DMS153 (cell line): ENCODE data around the gene PLCL1.
"Not testable (repeated sequence)": the region's sequence is repeated elsewhere in the genome, so short reads cannot be mapped to it uniquely, and the experiment has no call there.

Source experiments
- DNase-seq: peaks from one replicate; lab custom pipeline; 2025; lab: John Stamatoyannopoulos, UW

The PLCL1 gene

DNA sequence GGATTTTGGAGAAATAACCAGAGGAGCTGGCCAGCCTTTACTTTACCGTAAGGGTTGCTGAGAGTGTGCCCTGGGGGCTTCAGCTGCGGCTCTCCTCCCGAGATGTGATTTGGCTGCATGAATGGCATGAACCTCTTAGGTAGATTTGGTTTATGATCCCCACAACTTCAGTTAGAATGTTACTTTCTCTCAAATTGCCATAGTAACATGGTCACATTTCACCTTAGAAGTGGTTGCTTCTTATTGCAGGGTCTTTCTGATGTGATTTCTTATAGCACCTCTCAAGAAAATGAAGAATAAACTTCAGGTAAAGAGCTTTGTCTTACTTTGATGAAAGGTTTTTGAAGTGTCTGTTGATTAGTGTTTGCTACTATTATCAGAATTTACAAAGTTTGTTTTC, 5.6 kb downstream of the PLCL1 start:
- DNase-seq: no peak

DNA sequence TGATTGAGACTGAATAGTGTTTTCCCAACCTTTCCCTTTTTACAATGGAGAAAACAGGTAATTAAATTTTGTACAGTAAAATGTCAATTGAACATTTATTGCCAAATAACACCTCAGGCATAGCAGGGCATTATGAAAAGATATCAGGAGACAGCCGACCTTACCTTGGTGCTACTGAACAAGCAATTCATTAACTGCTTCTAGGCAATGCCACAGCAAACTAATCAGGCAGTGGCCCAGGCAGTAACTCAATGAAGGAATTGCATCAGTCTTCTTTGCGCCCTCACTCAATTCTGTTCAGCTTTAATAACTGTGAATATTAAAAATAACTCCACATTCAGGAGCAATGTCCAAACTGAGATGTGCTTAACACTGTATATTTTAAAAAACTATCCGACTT, 6.1 kb downstream of the PLCL1 start:
- no peak for DNase-seq

DNA sequence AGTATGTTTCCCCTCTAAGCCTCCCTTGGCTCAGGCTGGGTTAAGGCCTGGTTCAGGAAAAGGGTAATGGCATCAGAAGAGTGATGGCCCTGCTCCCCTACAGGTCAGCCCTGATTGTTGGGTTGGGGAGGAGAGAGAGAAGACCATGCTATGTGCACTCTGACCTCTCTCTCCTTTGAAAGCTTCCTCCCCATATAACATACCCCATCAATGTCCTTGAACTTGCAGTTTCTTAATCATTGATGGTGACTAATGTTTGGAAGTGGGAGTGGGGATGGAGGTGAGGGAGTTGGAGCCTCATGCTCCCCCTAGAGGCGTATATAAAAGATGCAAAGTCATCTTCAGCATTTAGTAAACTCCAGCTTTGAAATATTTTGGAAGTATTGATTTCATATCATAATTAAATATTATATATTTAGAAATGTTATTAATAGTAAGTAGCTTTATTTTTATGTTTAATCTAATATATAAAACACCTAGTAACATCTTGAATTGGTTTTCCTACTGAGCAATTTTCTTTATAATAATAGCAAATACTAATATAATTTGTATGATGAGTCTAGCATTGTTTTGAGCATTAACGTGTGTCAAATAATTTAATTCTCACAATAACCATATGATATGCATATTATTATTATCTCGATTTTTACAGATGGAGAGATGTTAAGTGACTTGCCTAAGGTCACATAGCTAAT, 8.8 kb downstream of the PLCL1 start:
- no peak for DNase-seq

DNA sequence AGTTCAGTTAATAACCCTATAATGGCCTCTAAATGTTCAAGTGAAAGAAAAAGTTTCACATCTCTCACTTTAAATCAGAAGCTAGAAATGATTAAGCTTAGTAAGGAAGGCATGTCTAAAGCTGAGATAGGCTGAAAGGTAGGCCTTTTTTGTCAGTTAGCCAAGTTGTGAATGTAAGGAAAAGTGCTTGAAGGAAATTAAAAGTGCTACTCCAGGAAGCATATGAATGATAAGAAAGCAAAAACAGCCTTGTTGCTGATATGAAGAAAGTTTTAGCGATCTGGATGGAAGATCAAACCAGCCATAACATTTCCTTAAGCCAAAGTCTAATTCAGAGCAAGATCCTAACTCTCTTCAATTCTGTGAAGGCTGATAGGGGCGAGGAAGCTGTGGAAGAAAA, 10.1 kb downstream of the PLCL1 start:
- DNase-seq: no peak

DNA sequence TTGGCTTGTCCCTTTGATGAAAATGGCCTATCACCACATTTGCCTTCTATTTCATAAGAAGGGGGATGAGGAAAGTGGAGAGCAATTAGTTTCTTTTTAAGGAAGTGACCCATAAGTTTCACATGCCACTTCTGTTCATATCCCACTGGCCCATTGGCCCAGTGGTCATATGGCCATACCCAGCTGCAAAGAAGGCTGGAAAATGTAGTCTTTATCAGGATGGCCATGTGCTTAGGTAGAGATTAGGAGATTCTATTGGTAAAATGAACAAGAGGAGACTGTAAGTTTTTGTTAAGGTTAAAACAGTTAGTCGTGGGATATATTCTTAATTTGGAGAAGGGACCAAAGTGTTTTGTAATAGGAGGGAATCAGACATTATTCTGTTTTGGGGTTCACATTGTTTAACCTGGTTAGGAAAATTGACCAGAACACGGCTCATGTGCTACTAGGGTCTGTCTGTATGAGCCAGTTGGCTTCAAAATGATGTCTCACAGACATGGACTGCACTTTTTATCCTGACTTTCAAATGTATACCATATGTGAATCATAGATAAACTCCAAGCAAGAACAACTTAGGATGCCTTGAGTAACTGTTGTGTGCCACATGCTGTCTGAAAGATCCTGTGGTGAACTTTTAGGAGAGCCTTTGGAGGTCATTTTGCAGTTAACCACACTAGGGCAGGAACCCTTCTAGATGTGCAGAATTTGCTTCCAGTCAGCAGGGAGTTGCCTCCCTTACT, 17.3 kb downstream of the PLCL1 start:
- DNase-seq: no peak

DNA sequence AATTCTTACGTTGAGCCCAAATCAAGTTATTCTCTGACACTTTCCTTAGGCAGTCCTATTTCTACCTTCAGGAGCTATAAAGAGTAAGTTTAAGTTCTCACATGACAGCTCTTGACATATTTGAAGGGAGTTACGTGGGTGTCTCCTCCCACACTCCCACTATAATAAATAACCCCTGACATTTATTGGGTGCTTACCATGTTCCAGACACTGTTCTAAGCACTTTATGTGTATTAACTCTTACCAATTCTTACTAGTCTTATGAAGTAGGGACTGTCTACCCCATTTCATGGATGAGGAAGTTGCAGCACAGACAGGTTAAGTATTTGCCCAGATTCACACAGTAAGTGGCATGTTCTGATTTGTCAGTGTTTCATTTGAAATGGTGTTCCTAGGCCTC, 17.9 kb downstream of the PLCL1 start:
- no peak for DNase-seq

DNA sequence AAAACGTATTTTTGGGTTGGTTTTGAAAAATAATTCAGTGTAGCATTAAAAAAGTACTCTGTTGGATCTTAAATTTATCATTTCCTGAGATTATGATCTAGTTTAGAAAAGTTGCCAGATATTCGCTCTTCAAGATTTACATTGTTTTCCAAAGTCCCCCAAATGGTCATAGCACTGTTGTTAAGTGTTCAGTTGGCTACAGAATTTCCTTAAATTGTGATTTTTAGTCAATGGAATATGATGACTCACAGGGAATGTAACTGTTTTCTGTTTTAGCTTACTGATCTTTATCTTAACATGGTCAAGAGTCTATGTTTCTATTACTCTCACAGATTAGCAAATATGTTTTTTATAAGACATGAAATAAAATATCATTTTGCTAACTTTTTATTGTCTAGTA, 23.2 kb downstream of the PLCL1 start:
- DNase-seq: no peak

DNA sequence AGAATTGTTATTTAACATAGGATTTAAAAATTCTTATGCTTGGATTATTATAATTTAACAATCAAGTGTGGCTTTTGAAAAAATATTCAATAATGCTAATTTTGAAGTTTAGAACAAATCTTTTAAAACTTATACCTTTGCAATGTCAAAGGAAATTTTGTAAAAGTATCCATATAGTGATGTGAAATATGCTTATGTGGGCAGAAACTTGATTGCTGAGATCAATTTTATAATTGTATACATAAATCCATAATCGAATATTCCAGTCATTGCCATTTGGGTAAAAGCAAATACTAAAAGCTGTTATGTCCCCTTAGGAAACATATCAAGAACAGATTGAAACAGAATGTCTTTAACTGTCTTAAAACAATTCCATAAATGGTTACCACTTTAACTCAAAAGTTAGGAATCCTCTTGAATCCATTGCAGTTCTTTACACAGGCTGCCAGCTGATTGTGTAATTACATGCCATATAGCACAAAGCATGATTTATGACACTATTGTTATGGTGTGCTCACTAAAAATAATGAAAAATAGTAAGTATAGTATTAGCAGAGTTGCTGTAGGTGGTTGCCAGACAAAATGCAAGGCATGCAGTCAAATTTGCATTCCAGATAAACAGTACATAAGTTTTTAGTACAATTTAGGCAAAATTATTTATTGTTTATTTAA, 24.2 kb downstream of the PLCL1 start:
- DNase-seq: no peak

DNA sequence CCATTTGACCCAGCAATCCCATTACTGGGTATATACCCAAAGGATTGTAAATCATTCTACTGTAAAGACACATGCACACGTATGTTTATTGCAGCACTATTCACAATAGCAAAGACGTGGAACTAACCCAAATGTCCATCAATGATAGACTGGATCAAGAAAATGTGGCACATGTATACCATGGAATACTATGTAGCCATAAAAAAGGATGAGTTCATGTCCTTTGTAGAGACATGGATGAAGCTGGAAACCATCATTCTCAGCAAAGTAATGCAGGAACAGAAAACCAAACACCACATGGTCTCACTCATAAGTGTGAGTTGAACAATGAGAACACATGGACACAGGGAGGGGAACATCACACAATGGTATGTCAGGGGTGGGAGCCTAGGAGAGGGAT, 30.4 kb downstream of the PLCL1 start:
- DNase-seq: not testable (repeated sequence)

DNA sequence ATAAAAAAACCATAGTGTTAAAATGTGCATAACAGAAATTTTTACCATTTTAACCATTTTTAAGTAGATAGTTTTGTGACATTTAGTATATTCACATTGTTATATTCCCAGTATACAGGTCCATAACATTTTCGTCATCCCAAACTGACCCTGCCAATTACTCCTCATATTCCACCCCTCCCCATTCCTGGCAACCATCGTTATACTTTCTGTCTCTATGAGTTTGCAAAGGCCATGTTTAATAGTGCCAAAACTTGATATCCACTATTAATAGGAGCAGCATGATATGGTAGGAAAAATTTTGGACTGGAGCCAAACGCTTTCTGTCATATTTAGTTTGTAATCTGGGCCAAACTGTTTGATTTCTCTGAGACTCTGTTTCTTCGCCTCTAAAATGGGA, 30.9 kb downstream of the PLCL1 start:
- DNase-seq: no peak

DNA sequence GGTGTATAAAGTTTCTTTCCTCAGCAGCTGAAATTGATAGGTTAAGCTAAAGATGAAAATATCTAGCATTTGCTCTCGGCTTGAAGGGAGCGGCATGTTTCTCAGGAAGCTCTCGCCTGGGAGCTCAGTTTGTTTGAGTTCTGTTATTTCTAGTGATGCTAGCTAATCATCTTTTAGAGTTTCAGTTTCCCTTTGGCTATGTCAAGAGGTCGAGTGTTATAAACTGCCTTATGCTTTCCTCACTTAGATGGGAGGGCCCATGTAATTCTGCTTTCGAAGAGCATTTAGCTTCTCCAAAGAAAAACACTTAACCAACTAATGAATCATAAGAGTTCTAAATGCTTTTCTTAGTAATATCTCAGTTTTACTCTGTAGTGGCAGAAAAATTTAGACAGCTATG, 33.6 kb downstream of the PLCL1 start:
- no peak for DNase-seq

DNA sequence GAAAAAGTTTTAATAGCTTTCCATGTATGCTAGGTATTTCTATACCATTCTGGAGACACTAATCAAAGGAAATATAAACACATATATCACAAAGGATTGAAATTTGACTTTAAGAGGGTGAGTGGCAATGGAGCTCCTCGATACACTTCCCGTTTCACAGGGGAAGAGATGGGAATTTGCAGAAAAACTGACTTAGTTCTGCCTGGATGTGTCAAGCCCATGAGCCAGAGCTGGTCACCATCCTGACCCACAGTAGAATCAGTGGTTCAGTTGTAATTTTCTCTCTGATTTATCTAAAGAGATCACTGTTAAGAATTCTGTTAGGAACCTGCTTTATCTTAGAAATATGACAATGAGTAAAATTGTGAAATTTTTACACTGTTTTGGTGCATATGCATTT, 34.2 kb downstream of the PLCL1 start:
- no peak for DNase-seq

DNA sequence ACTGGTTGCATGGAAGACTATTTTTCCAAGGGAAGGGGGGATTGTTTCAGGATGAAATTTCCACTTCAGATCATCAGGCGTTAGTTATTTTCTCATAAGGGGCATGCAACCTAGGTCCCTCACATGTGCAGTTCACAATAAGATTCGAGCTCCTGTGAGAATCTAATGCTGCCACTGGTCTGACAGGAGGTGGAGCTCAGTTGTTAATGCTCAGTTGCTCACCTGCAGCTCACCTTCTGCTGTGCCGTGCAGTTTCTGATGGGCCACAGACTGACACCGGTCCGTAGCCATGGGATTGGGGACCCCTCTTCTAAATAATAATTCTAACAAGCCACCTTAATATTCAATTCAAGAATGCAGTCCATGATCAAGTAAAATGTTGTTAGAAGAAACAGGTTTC, 34.9 kb downstream of the PLCL1 start:
- no peak for DNase-seq

DNA sequence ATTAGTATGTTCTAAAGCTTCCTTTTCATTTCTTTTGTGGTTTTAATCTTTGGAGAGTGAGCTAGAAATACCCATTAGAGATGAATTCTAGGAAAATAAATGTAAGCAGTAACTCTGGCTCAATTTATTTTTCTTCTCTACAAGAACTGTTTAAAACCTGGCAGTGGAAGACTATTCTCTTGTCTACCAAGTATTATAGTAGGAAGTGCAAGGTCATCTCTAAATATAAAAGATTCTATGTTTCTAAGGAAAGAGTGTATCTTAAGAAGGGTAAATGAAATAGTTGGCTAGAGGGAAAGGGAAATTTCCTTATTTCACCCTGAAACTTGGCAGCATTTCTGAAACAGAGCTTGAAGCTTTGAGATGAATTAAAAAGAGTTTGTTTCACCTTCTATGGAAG, 35.5 kb downstream of the PLCL1 start:
- no peak for DNase-seq

DNA sequence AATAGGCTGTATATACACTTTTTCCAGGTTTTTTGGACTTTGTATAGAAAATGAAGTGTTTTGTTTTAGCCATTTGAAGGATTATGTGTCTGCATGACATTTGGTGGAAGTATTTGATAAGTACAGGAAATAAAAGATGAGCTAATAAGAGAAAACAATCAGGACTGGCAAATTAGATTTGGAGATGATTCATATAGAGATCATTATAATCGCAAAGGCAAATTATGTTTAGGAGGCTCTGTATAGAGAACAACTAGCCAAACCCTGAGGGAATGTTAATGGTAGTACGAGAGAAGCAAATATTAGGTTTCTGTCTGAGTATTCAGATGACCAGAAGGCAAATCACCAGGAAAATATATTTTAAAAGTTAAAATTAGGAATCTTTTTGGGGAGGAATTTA, 41.7 kb downstream of the PLCL1 start:
- no peak for DNase-seq

DNA sequence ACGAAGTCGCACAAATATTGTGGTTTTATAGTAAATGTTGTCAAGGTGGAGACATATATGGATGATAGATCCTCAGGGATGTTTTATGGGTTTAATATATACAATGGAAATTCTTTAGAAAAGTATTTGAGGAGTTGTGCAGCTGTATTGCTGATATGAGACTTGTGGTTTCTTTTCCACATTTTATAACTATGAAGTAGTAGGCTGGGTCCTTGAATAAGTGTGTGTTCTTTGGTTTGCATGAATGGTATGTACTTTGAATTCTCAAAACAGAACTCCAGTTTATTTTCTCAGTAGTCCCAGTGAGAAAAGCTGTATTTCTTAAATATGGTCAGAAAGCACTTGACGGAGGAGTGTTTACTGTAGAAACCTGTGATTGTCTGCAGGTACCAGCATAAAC, 42.4 kb downstream of the PLCL1 start:
- DNase-seq: no peak

DNA sequence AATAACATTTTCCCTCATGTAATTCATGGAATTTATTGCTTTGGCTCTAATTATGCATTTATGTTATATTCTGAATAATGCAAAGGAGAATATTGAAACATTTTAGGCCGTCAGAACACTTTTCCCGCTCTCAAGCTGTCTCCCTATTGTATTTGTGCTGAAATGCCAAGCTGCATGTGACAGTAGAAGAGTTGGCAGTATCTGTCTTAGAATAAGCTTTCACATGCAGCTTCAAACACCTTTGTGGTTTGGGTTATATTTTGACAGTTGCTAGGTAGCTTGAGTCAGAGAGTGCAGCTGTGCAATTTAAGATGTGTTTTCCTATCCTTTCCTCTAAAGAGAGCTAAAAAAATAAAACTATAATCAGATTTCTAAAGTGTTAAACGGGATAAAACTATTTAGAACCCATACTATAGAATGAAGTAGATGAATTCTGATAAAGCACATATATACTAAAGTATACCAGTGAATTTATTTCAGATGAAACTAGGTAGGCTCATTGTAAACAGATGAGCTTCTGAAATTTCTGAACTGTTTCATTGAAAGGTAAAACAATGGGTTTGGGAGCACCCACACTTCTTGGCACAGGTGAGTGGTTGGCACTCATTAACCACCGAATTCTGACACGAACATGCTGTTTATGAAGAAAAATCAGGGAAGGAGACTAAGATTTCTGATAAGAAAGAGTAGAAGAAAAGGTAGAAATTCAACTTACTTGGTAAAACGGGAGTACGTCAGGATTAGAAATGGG, 43.4 kb downstream of the PLCL1 start:
- DNase-seq: no peak

DNA sequence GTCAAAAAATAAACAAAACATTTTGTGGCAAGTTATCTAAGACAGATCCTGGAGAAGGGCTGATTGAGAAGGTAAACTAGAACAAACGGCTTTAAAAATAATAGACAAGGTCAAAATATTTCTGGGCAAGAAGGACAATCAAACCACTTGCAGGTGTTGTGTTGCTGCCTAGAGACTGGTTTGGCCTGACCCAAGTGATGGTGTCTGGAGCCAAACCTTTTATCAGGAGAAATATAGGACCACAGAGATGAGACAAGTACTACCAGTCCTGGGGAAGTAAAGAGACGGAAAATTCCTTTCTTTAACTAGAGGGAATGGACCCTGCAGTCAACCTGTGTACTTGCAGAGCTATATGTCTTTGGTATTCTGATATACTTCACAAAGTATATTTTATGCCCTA, 44.2 kb downstream of the PLCL1 start:
- no peak for DNase-seq

DNA sequence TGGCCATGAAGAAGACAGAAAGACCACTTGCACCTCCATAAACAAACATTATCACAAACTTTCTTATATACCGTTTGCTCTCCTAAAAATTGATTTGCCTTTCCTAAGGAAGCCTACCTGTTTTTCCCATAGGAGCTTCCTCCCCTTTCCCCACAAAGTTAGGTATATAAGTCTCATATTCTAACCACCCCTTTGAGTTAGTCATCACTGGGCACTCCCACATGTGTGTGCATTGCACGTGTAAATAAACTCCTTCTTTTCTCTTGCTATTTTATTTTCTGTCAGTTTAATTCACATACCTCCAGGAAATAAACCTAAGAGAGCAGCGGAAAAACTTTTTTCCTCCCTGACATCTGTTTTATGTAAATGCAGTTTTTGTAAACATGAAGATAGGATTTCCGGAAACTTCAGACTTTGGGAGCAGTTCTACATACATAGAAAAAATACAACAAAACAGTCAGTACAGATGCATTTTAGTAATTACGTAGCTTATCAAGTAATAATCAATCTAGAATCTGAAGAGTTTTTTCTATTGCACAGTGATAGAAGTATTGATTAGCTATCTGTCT, 46.6 kb downstream of the PLCL1 start:
- no peak for DNase-seq

DNA sequence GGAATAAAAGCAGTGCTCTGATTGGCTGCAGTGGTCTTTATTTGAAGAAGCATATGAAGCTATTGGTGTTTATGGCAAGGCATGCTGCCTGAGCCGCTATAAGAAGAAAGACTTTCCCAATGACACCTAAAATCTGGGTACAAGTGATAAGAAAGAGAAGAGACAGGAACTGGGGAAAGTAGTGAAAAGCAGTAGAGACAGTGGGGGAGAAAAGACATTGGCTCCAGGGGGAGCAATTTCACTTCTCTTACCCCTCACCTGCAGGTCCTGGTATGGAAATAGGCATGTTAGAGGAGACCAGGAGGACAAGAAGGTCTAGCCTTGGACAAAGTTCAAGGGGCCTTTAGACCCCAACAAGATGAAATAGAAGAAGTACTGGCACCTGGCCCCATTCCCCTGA, 47.1 kb downstream of the PLCL1 start:
- no peak for DNase-seq

DNA sequence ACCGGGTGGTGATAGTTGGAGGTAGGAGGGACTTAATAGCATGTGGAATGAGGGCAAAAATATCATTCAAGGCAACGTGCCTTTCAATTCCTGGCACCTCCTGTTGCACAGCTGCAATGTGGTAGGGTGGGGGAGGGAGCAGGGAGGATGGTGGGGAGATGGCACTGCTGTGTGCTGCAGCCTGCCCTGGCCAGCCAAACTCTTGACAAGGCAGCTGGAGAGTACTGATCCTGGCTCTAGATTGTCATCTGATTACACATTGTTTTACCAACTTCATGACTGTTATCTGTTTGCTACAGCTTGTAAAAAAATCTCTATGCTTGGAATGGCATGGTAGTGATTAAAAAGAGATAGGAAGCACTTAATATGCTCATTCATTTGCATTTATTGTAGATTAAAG, 47.7 kb downstream of the PLCL1 start:
- DNase-seq: no peak

DNA sequence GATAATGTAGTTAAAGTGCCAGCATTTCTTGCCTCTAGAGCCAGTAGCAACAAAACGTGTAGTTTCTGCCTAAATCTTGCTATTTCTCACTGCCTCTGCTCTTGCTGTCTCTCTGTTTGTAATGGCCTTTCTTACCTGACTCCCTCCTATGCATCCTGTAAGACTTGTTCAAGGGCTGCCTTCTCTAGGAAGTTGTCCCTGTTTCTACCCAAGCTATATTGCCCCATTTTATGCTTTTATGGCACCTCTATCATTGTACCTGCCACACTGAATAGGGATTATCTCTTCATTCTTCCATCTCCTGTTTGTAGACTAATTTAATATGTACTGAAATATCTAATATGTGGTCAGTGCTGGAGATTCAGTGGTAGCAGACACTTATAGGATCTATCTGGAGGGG, 49.2 kb downstream of the PLCL1 start:
- DNase-seq: no peak
